Panc1 (cell line): ENCODE measurements around the gene LRRTM3. TPM values are rescaled to one million over a fixed set of nuclear protein-coding genes. Genes with fewer than 3 reads are reported as not detected.

ENCODE experiments used
- ATAC-seq: fragments of 200-7000 bp; cut with Tn5 transposase; 2 replicates; pipeline ENCODE4 v1.9.1; 2020; ENCODE audit warnings: mild to moderate bottlenecking, moderate library complexity
- BruUV-seq: library from RNA; stranded (reverse); fragments of 400-500 nt; replicated peaks from 2 replicates; lab custom pipeline; 2021; lab: Mats Ljungman, UMichigan
- CTCF ChIA-PET: fragments of 300-600 bp; sonication (Branson Sonifier 250); formaldehyde crosslinking; loops from one replicate; lab custom pipeline; 2022; ENCODE audit warnings: antibody characterized with exemption; lab: Charles Lee
- POLR2A ChIA-PET: fragments of 300-600 bp; sonication (Branson Sonifier 250); formaldehyde crosslinking; loops from one replicate; lab custom pipeline; 2022; ENCODE audit warnings: antibody characterized with exemption; lab: Charles Lee
- DNase-seq: peaks from one replicate; pipeline ENCODE4 v3.0.0-alpha.2; 2010; ENCODE audit warnings: low read depth, low spot score
- H3K27ac ChIP-seq: 2 replicates; pipeline ENCODE4 v1.5.1; 2011; ENCODE audit warnings: mild to moderate bottlenecking, low read length, inconsistent platforms
- H3K27me3 ChIP-seq: fragments of 200-500 bp; sonication (Bioruptor generic); 2 replicates; pipeline ENCODE4 v1.6.0; 2014; ENCODE audit warnings: low read length, inconsistent platforms; ENCODE audit not compliant: control insufficient read depth, insufficient read depth
- H3K36me3 ChIP-seq: fragments of 200-500 bp; sonication (Bioruptor generic); 2 replicates; pipeline ENCODE4 v1.5.1; 2014; ENCODE audit warnings: inconsistent platforms, mild to moderate bottlenecking, low read length, moderate library complexity; ENCODE audit not compliant: control insufficient read depth, insufficient read depth
- H3K4me1 ChIP-seq: 2 replicates; pipeline ENCODE4 v1.5.1; 2011; ENCODE audit warnings: inconsistent platforms, mild to moderate bottlenecking, low read length, moderate library complexity; ENCODE audit not compliant: control insufficient read depth, insufficient read depth
- H3K4me3 ChIP-seq, 2 experiments: 2 replicates each; pipeline ENCODE4 v1.5.1; 2011 to 2012; ENCODE audit warnings: low read depth in 2 of 2, low read length in 2 of 2, mild to moderate bottlenecking in 2 of 2, inconsistent platforms in 1 of 2, moderate library complexity in 1 of 2
- H3K9me3 ChIP-seq: fragments of 200-500 bp; sonication (Bioruptor generic); 2 replicates; pipeline ENCODE4 v1.5.1; 2014; ENCODE audit warnings: low read depth, mild to moderate bottlenecking, inconsistent platforms, low read length, moderate library complexity; ENCODE audit not compliant: control insufficient read depth, insufficient read depth
- POLR2AphosphoS5 ChIP-seq: IDR thresholded peaks from 2 replicates; pipeline ENCODE4 v1.6.1; 2012; ENCODE audit warnings: mild to moderate bottlenecking, low read depth, low read length, moderate library complexity
- SIN3A ChIP-seq: IDR thresholded peaks from 2 replicates; pipeline ENCODE4 v1.6.1; 2012; ENCODE audit warnings: low read depth, mild to moderate bottlenecking, low read length, moderate library complexity, borderline replicate concordance; ENCODE audit not compliant: insufficient read depth
- TCF7L2 ChIP-seq: IDR thresholded peaks from 2 replicates; pipeline ENCODE4 v1.6.1; 2011; ENCODE audit warnings: mild to moderate bottlenecking, low read depth, low read length, inconsistent platforms
- in situ Hi-C: cut with HindIII; loops from 2 replicates; pipeline ENCODE4 v1.10.0; 2016; ENCODE audit warnings: low sequenced_read_pairs, low pct_unique_long_range_greater_than_20kb
- intact Hi-C: fragments of 100-400 bp; cut with micrococcal nuclease; formaldehyde crosslinking; loops from one replicate; pipeline ENCODE4 v1.10.0; 2022; ENCODE audit not compliant: unreplicated experiment
- total RNA-seq: library from RNA; stranded (reverse); gene quantifications from one replicate; pipeline ENCODE4 v1.2.1, GENCODE V29; 2021; ENCODE audit not compliant: unreplicated experiment
- TF ChIP-seq, protein P1 (sequence below), 2 experiments: IDR thresholded peaks; 2 replicates each; pipeline ENCODE4 v1.6.1; 2011 to 2012; ENCODE audit warnings: low read depth in 2 of 2, control low read depth in 1 of 2, low read length in 1 of 2, mild to moderate bottlenecking in 1 of 2, moderate library complexity in 1 of 2; ENCODE audit not compliant: insufficient read depth in 1 of 2
- TF ChIP-seq, protein P2 (sequence below): fragments of 450-650 bp; IDR thresholded peaks from 2 replicates; pipeline ENCODE4 v1.5.1; 2017; ENCODE audit warnings: mild to moderate bottlenecking

Gene LRRTM3
- total RNA-seq, 1 experiment from 2014 or later = 0.10 TPM

DNA sequence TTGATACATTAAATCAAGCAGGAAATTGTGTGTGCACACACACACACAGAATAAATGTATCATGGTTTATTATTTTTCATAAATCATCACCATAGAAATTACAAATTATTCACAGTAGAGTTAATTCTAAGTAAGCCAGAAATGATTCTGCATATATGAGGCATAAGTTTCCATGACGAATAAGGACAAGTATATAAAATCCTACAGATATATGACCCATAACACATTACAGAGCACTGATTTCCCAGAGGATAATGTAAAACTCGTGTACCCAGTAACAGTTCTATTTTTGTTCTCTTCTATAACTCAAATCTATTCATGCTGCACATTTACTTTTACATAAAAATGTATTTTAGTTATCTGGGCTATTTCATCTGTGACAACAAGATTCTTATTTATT is 169.7 kb downstream of the LRRTM3 start:
- ChIA-PET CTCF (no interaction called here), POLR2A (no interaction called here)
- DNase-seq (no peak), ATAC-seq (no peak)
- H3K4me3 ChIP-seq = no peak overlapping the region
- intact Hi-C loops (no loop called here), in situ Hi-C loops (no loop called here)
- no peaks in the 10 kb centered on the region for H3K27me3 ChIP-seq
- no TSS peak for BruUV-seq
- no peaks in the 10 kb centered on the region for H3K36me3 ChIP-seq
- no peaks in the 10 kb centered on the region for H3K4me1 ChIP-seq
- H3K27ac ChIP-seq = no peak overlapping the region
- no peak for TF ChIP-seq POLR2AphosphoS5
- no peak for TF ChIP-seq TCF7L2
- TF ChIP-seq, protein P1, sequence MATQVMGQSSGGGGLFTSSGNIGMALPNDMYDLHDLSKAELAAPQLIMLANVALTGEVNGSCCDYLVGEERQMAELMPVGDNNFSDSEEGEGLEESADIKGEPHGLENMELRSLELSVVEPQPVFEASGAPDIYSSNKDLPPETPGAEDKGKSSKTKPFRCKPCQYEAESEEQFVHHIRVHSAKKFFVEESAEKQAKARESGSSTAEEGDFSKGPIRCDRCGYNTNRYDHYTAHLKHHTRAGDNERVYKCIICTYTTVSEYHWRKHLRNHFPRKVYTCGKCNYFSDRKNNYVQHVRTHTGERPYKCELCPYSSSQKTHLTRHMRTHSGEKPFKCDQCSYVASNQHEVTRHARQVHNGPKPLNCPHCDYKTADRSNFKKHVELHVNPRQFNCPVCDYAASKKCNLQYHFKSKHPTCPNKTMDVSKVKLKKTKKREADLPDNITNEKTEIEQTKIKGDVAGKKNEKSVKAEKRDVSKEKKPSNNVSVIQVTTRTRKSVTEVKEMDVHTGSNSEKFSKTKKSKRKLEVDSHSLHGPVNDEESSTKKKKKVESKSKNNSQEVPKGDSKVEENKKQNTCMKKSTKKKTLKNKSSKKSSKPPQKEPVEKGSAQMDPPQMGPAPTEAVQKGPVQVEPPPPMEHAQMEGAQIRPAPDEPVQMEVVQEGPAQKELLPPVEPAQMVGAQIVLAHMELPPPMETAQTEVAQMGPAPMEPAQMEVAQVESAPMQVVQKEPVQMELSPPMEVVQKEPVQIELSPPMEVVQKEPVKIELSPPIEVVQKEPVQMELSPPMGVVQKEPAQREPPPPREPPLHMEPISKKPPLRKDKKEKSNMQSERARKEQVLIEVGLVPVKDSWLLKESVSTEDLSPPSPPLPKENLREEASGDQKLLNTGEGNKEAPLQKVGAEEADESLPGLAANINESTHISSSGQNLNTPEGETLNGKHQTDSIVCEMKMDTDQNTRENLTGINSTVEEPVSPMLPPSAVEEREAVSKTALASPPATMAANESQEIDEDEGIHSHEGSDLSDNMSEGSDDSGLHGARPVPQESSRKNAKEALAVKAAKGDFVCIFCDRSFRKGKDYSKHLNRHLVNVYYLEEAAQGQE (IDR thresholded peaks at IDR 0.05; ENCODE audit: insufficient read depth in 1 of 2, low read depth in 2 of 2, low read length in 1 of 2) = no peak
- no peak for TF ChIP-seq SIN3A
- TF ChIP-seq, protein P2, sequence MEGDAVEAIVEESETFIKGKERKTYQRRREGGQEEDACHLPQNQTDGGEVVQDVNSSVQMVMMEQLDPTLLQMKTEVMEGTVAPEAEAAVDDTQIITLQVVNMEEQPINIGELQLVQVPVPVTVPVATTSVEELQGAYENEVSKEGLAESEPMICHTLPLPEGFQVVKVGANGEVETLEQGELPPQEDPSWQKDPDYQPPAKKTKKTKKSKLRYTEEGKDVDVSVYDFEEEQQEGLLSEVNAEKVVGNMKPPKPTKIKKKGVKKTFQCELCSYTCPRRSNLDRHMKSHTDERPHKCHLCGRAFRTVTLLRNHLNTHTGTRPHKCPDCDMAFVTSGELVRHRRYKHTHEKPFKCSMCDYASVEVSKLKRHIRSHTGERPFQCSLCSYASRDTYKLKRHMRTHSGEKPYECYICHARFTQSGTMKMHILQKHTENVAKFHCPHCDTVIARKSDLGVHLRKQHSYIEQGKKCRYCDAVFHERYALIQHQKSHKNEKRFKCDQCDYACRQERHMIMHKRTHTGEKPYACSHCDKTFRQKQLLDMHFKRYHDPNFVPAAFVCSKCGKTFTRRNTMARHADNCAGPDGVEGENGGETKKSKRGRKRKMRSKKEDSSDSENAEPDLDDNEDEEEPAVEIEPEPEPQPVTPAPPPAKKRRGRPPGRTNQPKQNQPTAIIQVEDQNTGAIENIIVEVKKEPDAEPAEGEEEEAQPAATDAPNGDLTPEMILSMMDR = no peak
- H3K9me3 ChIP-seq = no peaks in the 10 kb centered on the region

DNA sequence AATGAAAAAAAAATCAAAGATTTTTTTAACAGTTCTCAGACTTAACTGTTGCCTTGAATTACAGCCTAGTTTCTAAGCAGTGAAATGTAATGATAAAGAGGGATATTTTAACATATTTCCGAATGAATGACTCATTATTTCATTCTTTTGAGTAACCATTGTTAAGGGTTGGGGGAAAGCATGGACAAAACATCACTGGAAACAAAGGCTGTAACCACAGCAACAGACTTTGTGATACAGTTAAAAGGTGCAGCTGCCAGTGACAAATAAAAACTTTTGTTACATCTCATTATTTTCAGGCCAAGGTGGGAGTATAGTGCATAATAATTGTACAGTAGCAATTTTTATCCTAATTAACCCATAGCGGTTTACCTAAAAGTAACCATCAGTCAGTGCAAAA is 172.6 kb downstream of the LRRTM3 start:
- no TSS peak for BruUV-seq
- POLR2A ChIA-PET = no interaction called here
- in situ Hi-C loops = no loop called here

More for the DNA sequence above, 172.6 kb downstream of the LRRTM3 start:
- no peak overlapping the region for H3K4me3 ChIP-seq
- no peaks in the 10 kb centered on the region for H3K9me3 ChIP-seq
- ATAC-seq (no peak), DNase-seq (no peak)
- TF ChIP-seq, protein P2 = no peak
- TF ChIP-seq POLR2AphosphoS5 (no peak), SIN3A (no peak), TCF7L2 (no peak)
- TF ChIP-seq, protein P1 (IDR thresholded peaks at IDR 0.05; ENCODE audit: insufficient read depth in 1 of 2, low read depth in 2 of 2, low read length in 1 of 2) = no peak
- H3K27me3 ChIP-seq = no peaks in the 10 kb centered on the region
- no peaks in the 10 kb centered on the region for H3K4me1 ChIP-seq
- intact Hi-C loops = no loop called here
- CTCF ChIA-PET = no interaction called here
- H3K27ac ChIP-seq = no peak overlapping the region
- no peaks in the 10 kb centered on the region for H3K36me3 ChIP-seq
